Right atrium auricular region (tissue), 2 donors: Measurements from ENCODE around the gene MYH8. TPM values are rescaled to one million over a fixed set of nuclear protein-coding genes. Genes with fewer than 3 reads are reported as not detected.

ENCODE experiments used
- DNase-seq: peaks from one replicate; pipeline ENCODE4 v3.0.0-alpha.2; 2019; ENCODE audit warnings: low spot score
- H3K27ac ChIP-seq, 2 donors: fragments of 200-600 bp; sonication (generic); 1 replicate in 1 of 2; 2 replicates in 1 of 2; pipeline ENCODE4 v1.5.1; 2016 to 2019
- H3K27me3 ChIP-seq, 2 donors: fragments of 200-600 bp; sonication (generic); one replicate each; pipeline versions ENCODE4 v1.5.1 to v1.6.0; 2017 to 2019
- H3K36me3 ChIP-seq: fragments of 200-600 bp; sonication (generic); one replicate; pipeline ENCODE4 v1.5.1; 2016
- H3K4me1 ChIP-seq, 2 donors: fragments of 200-600 bp; sonication (generic); one replicate each; pipeline versions ENCODE4 v1.5.1 to v1.6.0; 2017 to 2019
- H3K4me3 ChIP-seq, 2 donors: fragments of 200-600 bp; sonication (generic); 1 replicate in 1 of 2; 2 replicates in 1 of 2; pipeline ENCODE4 v1.5.1; 2017 to 2019; ENCODE audit warnings: mild to moderate bottlenecking in 1 of 2, moderate library complexity in 1 of 2
- H3K9me3 ChIP-seq, 2 donors: fragments of 200-600 bp; sonication (generic); one replicate each; pipeline ENCODE4 v1.5.1; 2019
- CTCF ChIP-seq, 2 donors: fragments of 200-600 bp; sonication (generic); IDR thresholded peaks; one replicate each; pipeline ENCODE4 v1.5.1; 2019; ENCODE audit warnings: antibody characterized with exemption in 2 of 2
- total RNA-seq, 2 donors: library from RNA; depleted of rRNA; stranded (reverse); fragments of >200 nt; gene quantifications; one replicate each; pipeline ENCODE4 v1.1.0, GENCODE V29; 2016

The MYH8 gene
- total RNA-seq, 2 donors from 2014 or later, result not detected

DNA sequence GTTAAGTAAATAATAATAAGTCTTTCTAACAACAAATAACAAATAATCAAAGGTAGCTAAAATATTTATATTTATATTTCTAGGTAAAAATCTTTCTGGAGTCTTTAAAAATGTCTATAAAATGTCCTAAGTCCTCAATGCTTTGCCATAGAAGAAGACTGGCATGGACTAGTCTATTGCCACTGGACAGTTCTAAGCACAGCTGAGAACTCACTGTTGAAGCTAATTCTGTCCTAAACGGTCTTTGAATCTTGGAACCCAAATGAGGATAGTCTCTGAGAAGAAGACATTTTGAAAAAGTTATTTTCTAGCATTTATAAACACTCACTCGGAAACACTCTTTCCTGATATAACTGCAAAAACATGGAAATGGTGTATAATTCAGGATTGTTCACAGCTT, 539 bp downstream of the MYH8 start:
- no peaks in the 10 kb centered on the region for H3K4me1 ChIP-seq
- no peaks in the 10 kb centered on the region for H3K36me3 ChIP-seq
- no peak overlapping the region for H3K27ac ChIP-seq
- no peak for TF ChIP-seq CTCF (IDR thresholded peaks at IDR 0.05)
- DNase-seq, result no peak
- no peak overlapping the region for H3K4me3 ChIP-seq
- no peaks in the 10 kb centered on the region for H3K9me3 ChIP-seq
- no peaks in the 10 kb centered on the region for H3K27me3 ChIP-seq

DNA sequence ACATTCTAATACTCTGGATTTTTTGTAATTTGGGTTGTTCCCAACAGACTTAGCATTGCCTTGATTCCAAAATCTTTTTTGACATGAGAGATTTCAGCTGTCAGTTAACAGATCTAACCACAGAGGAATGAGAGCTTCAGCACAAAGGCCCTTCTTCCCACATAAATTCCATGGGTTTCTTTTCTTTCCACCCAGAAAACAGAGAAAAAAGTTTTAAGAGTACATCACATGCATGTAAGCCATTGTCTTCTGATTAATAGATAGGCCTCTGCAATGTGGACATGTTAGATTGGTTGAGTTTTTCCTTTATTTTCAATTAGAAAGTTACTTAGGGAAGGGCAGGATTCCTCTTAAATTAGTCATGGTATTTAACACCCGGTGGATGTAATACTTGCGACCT, 939 bp downstream of the MYH8 start:
- Histone ChIP-seq H3K27ac (no peak overlapping the region), H3K36me3 (no peaks in the 10 kb centered on the region), H3K4me3 (no peak overlapping the region), H3K27me3 (no peaks in the 10 kb centered on the region), H3K9me3 (no peaks in the 10 kb centered on the region), H3K4me1 (no peaks in the 10 kb centered on the region)
- TF ChIP-seq CTCF (IDR thresholded peaks at IDR 0.05), result no peak
- DNase-seq, result no peak

DNA sequence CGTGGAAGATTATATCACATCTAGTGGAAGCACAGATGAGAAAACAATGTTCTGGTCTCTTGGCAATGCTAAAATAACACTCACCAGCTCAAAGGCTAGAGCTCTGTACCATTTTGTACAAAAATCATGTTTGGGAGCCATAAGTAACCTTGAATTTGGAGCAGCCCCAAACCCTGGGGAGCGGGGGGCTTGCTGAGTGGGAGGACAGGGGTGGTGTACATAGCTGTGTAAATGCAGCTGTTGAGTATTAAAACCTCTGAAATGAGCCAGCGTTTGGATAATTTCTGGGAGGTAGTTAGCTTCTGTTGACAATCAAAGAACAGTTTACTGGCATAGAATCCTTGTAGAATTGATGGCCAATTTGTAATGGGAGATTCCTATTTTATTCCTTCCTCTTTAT, 4.3 kb downstream of the MYH8 start:
- no peaks in the 10 kb centered on the region for H3K4me1 ChIP-seq
- no peak for TF ChIP-seq CTCF (IDR thresholded peaks at IDR 0.05)

GRCh38 chr17:10415161-10415560, 6.6 kb downstream of the MYH8 start:
- no peak for TF ChIP-seq CTCF (IDR thresholded peaks at IDR 0.05)
- no peak overlapping the region for H3K4me3 ChIP-seq
- no peaks in the 10 kb centered on the region for H3K9me3 ChIP-seq
- no peak for DNase-seq
- H3K27ac ChIP-seq, result no peak overlapping the region
- no peaks in the 10 kb centered on the region for H3K36me3 ChIP-seq
- H3K27me3 ChIP-seq, result no peaks in the 10 kb centered on the region
- H3K4me1 ChIP-seq, result no peaks in the 10 kb centered on the region

More for the DNA sequence above, 4.3 kb downstream of the MYH8 start:
- no peaks in the 10 kb centered on the region for H3K27me3 ChIP-seq
- H3K27ac ChIP-seq, result no peak overlapping the region
- H3K36me3 ChIP-seq, result no peaks in the 10 kb centered on the region
- H3K4me3 ChIP-seq, result no peak overlapping the region
- H3K9me3 ChIP-seq, result no peaks in the 10 kb centered on the region
- no peak for DNase-seq

GRCh38 chr17:10403589-10403988, 18.2 kb downstream of the MYH8 start:
- Histone ChIP-seq H3K27ac (no peak overlapping the region), H3K9me3 (no peaks in the 10 kb centered on the region), H3K27me3 (no peaks in the 10 kb centered on the region), H3K36me3 (no peaks in the 10 kb centered on the region), H3K4me1 (no peaks in the 10 kb centered on the region), H3K4me3 (no peak overlapping the region)
- no peak for DNase-seq
- TF ChIP-seq CTCF (IDR thresholded peaks at IDR 0.05), result no peak

GRCh38 chr17:10398352-10398751, 23.4 kb downstream of the MYH8 start:
- H3K36me3 ChIP-seq, result no peaks in the 10 kb centered on the region

More at GRCh38 chr17:10398352-10398751, 23.4 kb downstream of the MYH8 start:
- no peak overlapping the region for H3K27ac ChIP-seq
- no peak overlapping the region for H3K4me3 ChIP-seq
- TF ChIP-seq CTCF (IDR thresholded peaks at IDR 0.05), result no peak
- H3K27me3 ChIP-seq, result no peaks in the 10 kb centered on the region
- no peaks in the 10 kb centered on the region for H3K4me1 ChIP-seq
- DNase-seq, result no peak
- H3K9me3 ChIP-seq, result no peaks in the 10 kb centered on the region
